ENCODE measurements around the gene EDARADD.
"Not testable (repeated sequence)": the region's sequence is repeated elsewhere in the genome, so short reads cannot be mapped to it uniquely, and the experiment has no call there.

The EDARADD gene

DNA sequence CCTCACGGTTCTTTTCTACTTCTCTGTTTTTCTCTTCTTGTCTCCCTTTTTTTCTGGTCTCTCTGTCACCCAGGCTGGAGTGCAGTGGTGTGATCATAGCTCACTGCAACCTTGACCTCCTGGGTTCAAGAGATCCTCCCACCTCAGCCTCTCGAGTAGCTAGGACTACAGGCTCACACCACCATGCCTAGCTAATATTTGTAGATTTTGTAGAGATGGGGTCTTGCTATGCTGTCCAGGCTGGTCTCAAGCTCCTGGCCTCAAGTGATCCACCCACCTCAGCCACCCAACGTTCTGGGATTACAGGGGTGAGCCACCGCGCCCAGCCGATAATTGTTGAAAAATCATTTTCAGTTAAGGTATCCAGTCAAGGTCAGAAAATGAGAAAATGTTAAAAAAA lies 103.8 kb downstream of the EDARADD start:
- no peak overlapping the region for H3K27ac ChIP-seq
- TF ChIP-seq ZFX (IDR thresholded peaks at IDR 0.05; ENCODE audit: borderline replicate concordance), result no peak
- TF ChIP-seq, protein P1, sequence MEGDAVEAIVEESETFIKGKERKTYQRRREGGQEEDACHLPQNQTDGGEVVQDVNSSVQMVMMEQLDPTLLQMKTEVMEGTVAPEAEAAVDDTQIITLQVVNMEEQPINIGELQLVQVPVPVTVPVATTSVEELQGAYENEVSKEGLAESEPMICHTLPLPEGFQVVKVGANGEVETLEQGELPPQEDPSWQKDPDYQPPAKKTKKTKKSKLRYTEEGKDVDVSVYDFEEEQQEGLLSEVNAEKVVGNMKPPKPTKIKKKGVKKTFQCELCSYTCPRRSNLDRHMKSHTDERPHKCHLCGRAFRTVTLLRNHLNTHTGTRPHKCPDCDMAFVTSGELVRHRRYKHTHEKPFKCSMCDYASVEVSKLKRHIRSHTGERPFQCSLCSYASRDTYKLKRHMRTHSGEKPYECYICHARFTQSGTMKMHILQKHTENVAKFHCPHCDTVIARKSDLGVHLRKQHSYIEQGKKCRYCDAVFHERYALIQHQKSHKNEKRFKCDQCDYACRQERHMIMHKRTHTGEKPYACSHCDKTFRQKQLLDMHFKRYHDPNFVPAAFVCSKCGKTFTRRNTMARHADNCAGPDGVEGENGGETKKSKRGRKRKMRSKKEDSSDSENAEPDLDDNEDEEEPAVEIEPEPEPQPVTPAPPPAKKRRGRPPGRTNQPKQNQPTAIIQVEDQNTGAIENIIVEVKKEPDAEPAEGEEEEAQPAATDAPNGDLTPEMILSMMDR (IDR thresholded peaks at IDR 0.05), result no peak

- TF ChIP-seq ZFX (IDR thresholded peaks at IDR 0.05; ENCODE audit: borderline replicate concordance), result no peak
- TF ChIP-seq, protein P1 (IDR thresholded peaks at IDR 0.05), result no peak
- H3K27ac ChIP-seq, result no peak overlapping the region
Measured at GRCh38 chr1:236501093-236501492, 107.0 kb downstream of the EDARADD start.

- TF ChIP-seq, protein P1 (IDR thresholded peaks at IDR 0.05), result no peak
- no peak for TF ChIP-seq ZFX (IDR thresholded peaks at IDR 0.05; ENCODE audit: borderline replicate concordance)
- no peak overlapping the region for H3K27ac ChIP-seq
Measured at GRCh38 chr1:236502579-236502971, 108.5 kb downstream of the EDARADD start.

- no peak overlapping the region for H3K27ac ChIP-seq
- TF ChIP-seq, protein P1 (IDR thresholded peaks at IDR 0.05), result no peak
- TF ChIP-seq ZFX (IDR thresholded peaks at IDR 0.05; ENCODE audit: borderline replicate concordance), result no peak
Measured at GRCh38 chr1:236502972-236503639, 109.0 kb downstream of the EDARADD start.

- not testable (repeated sequence) for H3K27ac ChIP-seq
Measured at GRCh38 chr1:236504338-236504737, 110.3 kb downstream of the EDARADD start.

DNA sequence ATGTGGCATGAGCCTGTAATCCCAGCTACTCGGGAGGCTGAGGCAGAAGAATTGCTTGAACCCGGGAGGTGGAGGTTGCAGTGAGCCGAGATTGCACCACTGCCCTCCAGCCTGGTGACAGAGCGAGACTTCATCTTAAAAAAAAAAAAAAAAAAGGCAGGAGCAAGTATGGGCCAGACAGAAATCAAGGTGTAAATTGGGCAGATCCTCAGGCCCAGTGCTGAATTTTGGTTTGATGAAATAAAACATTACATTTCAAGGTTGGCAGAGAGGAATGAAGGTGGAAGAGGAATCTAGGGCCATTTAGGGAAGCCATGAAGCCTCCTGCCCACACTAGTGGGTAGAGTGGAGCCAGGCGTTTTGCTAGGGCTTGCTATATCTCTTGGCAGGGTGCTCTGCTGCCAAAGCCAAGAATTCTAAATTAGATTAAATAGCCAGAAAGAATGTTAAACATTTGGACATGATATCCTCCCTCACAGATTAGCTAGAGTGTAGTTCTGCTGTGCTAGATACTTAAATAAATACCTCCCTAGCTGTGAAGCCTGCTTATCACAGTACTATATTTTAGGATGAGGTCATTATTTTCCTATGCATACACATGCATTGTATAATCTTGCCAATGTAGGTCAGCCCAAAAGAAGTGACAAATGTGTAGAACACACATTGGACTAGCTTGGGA lies 113.1 kb downstream of the EDARADD start:
- no peak overlapping the region; the same call in 1 of the 2 replicates for H3K27ac ChIP-seq
- no peak for TF ChIP-seq ZFX (IDR thresholded peaks at IDR 0.05; ENCODE audit: borderline replicate concordance)
- TF ChIP-seq, protein P1 (IDR thresholded peaks at IDR 0.05), result no peak

- H3K27ac ChIP-seq, result no peak overlapping the region
- TF ChIP-seq ZFX (IDR thresholded peaks at IDR 0.05; ENCODE audit: borderline replicate concordance), result no peak
- TF ChIP-seq, protein P1 (IDR thresholded peaks at IDR 0.05), result no peak
Measured at GRCh38 chr1:236508593-236509027, 114.5 kb downstream of the EDARADD start.
